A673 (cell line): ENCODE results near the gene PPP1R13B. TPM values are rescaled to one million over a fixed set of nuclear protein-coding genes. Genes with fewer than 3 reads are reported as not detected.

ENCODE experiments used
- BruUV-seq: library from RNA; stranded (reverse); fragments of 400-500 nt; replicated peaks from 2 replicates; lab custom pipeline; 2021; lab: Mats Ljungman, UMichigan
- CTCF ChIA-PET: fragments of 300-600 bp; sonication (Branson Sonifier 250); formaldehyde crosslinking; loops from one replicate; lab custom pipeline; 2022; ENCODE audit warnings: antibody characterized with exemption; lab: Charles Lee
- POLR2A ChIA-PET: fragments of 300-600 bp; sonication (Branson Sonifier 250); formaldehyde crosslinking; loops from one replicate; lab custom pipeline; 2022; ENCODE audit warnings: antibody characterized with exemption; ENCODE audit not compliant: low non-redundant PET; lab: Charles Lee
- DNase-seq: peaks from one replicate; pipeline ENCODE4 v3.0.0-alpha.2; 2015; ENCODE audit warnings: low spot score
- H3K27ac ChIP-seq: fragments of 200-600 bp; sonication (generic); 2 replicates; pipeline ENCODE4 v1.5.1; 2016; ENCODE audit warnings: mixed run types, low read depth, mild to moderate bottlenecking, mixed read lengths, antibody characterized with exemption, low read length; ENCODE audit not compliant: poor library complexity, severe bottlenecking
- H3K27me3 ChIP-seq: fragments of 200-600 bp; sonication (generic); replicated peaks from 2 replicates; pipeline ENCODE4 v1.6.1; 2017; ENCODE audit warnings: mixed run types, low read depth, mild to moderate bottlenecking, mixed read lengths, antibody characterized with exemption, low read length; ENCODE audit not compliant: insufficient read depth, poor library complexity
- H3K36me3 ChIP-seq: fragments of 200-600 bp; sonication (generic); 2 replicates; pipeline ENCODE4 v1.6.1; 2016; ENCODE audit warnings: mixed run types, mild to moderate bottlenecking, mixed read lengths, antibody characterized with exemption, low read length; ENCODE audit not compliant: insufficient read depth, poor library complexity, severe bottlenecking
- H3K4me1 ChIP-seq: fragments of 200-600 bp; sonication (generic); 2 replicates; pipeline ENCODE4 v1.6.1; 2017; ENCODE audit warnings: mixed run types, mild to moderate bottlenecking, mixed read lengths, antibody characterized with exemption, low read length; ENCODE audit not compliant: insufficient read depth, poor library complexity, severe bottlenecking
- H3K4me3 ChIP-seq: fragments of 200-600 bp; sonication (generic); 2 replicates; pipeline ENCODE4 v1.5.1; 2016; ENCODE audit warnings: low read depth, mixed run types, mild to moderate bottlenecking, mixed read lengths, low read length; ENCODE audit not compliant: poor library complexity, severe bottlenecking
- H3K9me3 ChIP-seq: fragments of 200-600 bp; sonication (generic); 2 replicates; pipeline ENCODE4 v1.6.1; 2016; ENCODE audit warnings: mixed run types, low read depth, mild to moderate bottlenecking, mixed read lengths, antibody characterized with exemption, low read length; ENCODE audit not compliant: poor library complexity, severe bottlenecking
- CTCF ChIP-seq: fragments of 300-800, 200-600 bp; sonication (generic); conservative IDR thresholded peaks from 2 replicates; pipeline ENCODE4 v1.5.1; 2017; ENCODE audit warnings: low read depth, mild to moderate bottlenecking, antibody characterized with exemption, low read length, moderate library complexity, mixed read lengths
- EZH2 ChIP-seq: fragments of 200-600 bp; sonication (generic); IDR thresholded peaks from 2 replicates; pipeline ENCODE4 v1.6.1; 2017; ENCODE audit warnings: borderline replicate concordance, low read depth, mild to moderate bottlenecking, mixed read lengths, antibody characterized with exemption, low read length; ENCODE audit not compliant: poor library complexity, severe bottlenecking
- intact Hi-C: fragments of 100-400 bp; cut with micrococcal nuclease; formaldehyde crosslinking; loops from one replicate; pipeline ENCODE4 v1.10.0; 2022; ENCODE audit not compliant: unreplicated experiment
- total RNA-seq: library from RNA; stranded (reverse); gene quantifications from 2 replicates; pipeline ENCODE4 v1.2.3, GENCODE V29; 2021

PPP1R13B gene
- total RNA-seq, 1 experiment from 2014 or later, result 4.8 TPM

DNA sequence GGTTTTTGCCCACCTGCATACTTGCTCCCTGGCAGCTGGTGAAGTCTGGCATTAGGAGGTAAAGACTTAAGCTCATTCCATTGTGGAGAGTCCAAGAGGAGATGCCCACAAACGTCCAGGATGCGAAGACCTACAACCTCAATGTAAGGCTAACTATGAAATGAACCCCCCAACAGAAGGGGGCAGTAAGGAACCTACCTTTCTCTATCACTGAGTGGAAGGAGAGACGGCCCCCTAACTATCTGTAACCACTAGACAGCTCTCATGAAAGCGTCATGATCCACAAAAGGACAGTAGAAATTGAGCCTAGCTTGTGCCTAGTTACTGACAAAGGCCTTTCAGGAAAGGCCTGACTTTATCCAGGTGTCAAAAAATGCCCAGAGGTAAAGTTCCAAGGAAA is 76.5 kb downstream of the PPP1R13B start:
- CTCF ChIA-PET, result no interaction called here

DNA sequence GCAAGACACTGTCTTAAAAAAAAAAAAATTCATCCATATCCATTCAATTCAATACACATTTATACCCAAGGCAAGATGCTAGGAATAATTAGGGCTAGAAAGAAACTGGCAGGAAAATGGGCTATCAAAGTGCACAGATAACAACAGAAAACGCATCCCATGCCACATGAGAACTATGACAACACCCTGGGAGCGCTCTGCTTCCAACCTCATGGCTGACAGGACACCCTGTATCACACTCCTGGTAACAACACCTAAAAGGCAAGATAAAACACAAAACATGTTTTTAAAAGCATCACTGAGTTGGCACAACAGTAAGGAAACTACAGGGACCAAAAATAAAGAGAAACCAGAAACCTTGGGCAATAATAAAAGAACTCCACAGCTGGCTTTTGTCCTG is 76.9 kb downstream of the PPP1R13B start:
- H3K4me1 ChIP-seq, result no peaks in the 10 kb centered on the region
- no peaks in the 10 kb centered on the region for H3K9me3 ChIP-seq
- no peak overlapping the region for H3K27ac ChIP-seq
- H3K36me3 ChIP-seq, result no peaks in the 10 kb centered on the region
- TF ChIP-seq EZH2, result no peak
- no peak for TF ChIP-seq CTCF
- H3K4me3 ChIP-seq, result no peak overlapping the region
- DNase-seq, result no peak
- no TSS peak for BruUV-seq
- ChIA-PET POLR2A (no interaction called here), CTCF (interaction anchor here (0.5 kb wide), 1 partner anchor 222 kb away, joined by 4 read pairs; no protein-coding TSS in a partner anchor)
- H3K27me3 ChIP-seq, result no peaks in the 10 kb centered on the region
- intact Hi-C loops, result no loop called here

More for the DNA sequence above, 76.5 kb downstream of the PPP1R13B start:
- no peak overlapping the region for H3K27ac ChIP-seq
- no peaks in the 10 kb centered on the region for H3K27me3 ChIP-seq
- H3K9me3 ChIP-seq, result no peaks in the 10 kb centered on the region
- TF ChIP-seq CTCF, result peak; percentile 20; the same call in 1 of the 2 replicates
- TF ChIP-seq EZH2, result no peak
- H3K4me1 ChIP-seq, result no peaks in the 10 kb centered on the region
- POLR2A ChIA-PET, result no interaction called here
- DNase-seq, result no peak
- no TSS peak for BruUV-seq
- no peak overlapping the region for H3K4me3 ChIP-seq
- no peaks in the 10 kb centered on the region for H3K36me3 ChIP-seq
- intact Hi-C loops, result no loop called here

DNA sequence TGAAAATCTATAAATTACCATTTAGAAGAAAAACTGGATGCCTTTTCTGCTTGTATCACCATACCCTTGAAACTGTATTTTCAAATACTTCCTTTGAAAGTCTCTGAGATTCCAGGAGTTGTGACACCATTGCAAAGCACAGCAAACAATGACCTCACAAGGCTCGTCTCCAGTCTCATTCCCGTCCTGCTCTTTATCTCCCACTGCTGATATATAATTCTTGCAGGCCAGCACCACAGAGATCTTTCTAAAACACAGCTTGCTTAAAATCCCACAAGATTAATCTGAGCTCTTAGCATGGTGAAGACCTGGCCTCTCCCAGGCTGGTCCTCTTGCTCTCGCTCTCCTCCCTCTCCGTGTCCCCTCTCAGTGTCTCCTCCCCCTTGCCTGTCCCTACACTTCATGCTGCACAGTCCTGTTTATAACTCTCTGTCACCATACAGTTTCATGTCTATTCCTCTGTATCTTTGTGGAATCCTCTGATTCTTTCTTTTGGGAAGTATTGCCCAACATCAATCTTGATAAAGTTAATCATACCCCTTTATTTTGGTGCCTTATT is 80.0 kb downstream of the PPP1R13B start:
- no peaks in the 10 kb centered on the region for H3K9me3 ChIP-seq
- BruUV-seq, result no TSS peak
- intact Hi-C loops, result no loop called here
- H3K36me3 ChIP-seq, result no peaks in the 10 kb centered on the region
- no peak overlapping the region for H3K4me3 ChIP-seq
- no peaks in the 10 kb centered on the region for H3K27me3 ChIP-seq
- ChIA-PET CTCF (no interaction called here), POLR2A (no interaction called here)
- no peak for TF ChIP-seq EZH2
- H3K27ac ChIP-seq, result no peak overlapping the region
- no peaks in the 10 kb centered on the region for H3K4me1 ChIP-seq
- DNase-seq, result no peak

DNA sequence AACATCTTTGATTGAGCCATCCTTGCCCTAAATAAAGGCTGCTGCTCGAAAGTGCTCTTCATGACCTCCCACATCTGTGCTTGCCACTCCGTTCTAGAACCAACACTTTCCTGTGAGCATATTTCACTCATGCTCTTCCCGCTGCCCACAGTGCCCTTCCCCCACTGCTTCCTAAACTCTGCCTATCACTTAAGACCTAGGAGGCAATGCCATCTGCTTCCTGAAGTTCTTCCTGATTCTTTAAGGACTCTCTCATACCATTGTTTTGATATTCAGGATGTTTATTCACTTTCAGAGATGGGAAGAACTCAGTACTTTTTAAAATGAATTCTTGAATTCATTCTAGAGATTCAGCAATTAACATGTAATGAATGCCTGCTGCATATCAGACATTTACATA is 81.8 kb downstream of the PPP1R13B start:
- TF ChIP-seq EZH2, result no peak
- TF ChIP-seq CTCF, result no peak
- Histone ChIP-seq H3K4me1 (no peaks in the 10 kb centered on the region), H3K27me3 (no peaks in the 10 kb centered on the region), H3K27ac (no peak overlapping the region), H3K4me3 (no peak overlapping the region), H3K36me3 (no peaks in the 10 kb centered on the region), H3K9me3 (no peaks in the 10 kb centered on the region)
- no peak for DNase-seq
- ChIA-PET CTCF (no interaction called here), POLR2A (no interaction called here)
- BruUV-seq, result no TSS peak
- intact Hi-C loops, result no loop called here
